ENCODE data around the gene WDR44.
"Not testable (repeated sequence)": the region's sequence is repeated elsewhere in the genome, so short reads cannot be mapped to it uniquely, and the experiment has no call there.

Gene WDR44

DNA sequence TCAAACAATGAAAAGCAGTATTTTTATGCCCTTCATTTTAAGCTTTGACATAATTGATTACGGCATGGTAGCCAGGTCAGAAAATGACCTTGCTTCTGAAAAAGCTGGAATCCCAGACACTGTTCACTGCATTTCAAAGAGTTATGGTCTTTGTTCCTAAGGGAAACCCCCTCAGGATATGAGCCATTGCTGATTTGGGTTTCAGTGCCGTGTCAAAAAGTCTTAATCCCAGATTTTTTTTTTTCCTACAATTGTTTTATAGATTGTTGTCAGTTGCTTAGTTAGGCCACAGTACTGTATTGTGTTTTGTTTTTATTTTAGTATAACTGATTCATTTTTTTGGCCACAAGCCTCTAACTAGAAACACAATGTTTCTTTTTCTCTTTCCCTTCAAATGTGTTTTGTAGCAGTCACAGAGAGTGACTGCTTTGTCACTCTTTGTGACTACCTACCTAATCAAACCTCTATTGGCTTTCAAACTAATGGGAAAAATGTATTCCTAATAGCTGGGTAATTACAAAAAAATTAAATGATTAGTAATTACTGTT is 10.3 kb downstream of the WDR44 start:
- DNase-seq (ENCODE audit: low read depth), result no peak

DNA sequence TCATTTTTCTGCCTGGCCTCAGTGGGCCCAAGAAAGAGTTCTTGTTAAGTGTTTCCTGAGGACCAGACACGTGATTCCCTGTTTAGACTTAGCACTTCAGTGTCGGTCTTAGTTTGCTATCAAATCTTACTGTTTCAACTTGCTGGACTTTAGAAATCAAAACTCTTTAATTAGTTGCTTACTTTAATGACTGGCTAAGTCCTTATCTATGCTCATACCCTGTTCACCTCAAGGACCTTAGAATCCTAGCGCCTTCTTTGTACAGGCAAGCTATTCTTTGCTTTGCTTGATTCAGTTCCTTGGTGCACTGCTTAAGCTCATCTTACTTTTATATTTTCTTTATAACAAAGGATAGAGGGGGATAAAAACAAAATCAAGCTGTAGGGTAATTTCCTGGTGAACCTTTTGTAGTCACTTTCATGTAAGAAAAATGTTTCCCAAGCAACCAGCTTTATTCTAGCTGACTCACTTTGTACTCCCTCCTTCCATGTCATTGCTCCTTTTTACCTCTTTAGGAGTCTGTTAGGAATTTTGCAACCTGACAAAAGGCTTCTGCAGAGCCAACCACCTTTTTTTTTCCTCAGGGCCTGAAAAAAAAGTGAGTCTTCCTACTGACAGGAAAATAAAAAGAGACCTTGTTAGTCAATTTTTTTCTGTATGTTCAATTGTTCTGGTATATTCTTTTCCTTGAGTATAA is 14.7 kb downstream of the WDR44 start:
- no peak for DNase-seq (ENCODE audit: low read depth)

GRCh38 chrX:118364261-118364660 is 18.4 kb downstream of the WDR44 start:
- no peak for DNase-seq (ENCODE audit: low read depth)

- DNase-seq (ENCODE audit: low read depth), result no peak
Measured at GRCh38 chrX:118367338-118367737, 21.4 kb downstream of the WDR44 start.

- DNase-seq (ENCODE audit: low read depth), result no peak
Measured at GRCh38 chrX:118368398-118368797, 22.5 kb downstream of the WDR44 start.

DNA sequence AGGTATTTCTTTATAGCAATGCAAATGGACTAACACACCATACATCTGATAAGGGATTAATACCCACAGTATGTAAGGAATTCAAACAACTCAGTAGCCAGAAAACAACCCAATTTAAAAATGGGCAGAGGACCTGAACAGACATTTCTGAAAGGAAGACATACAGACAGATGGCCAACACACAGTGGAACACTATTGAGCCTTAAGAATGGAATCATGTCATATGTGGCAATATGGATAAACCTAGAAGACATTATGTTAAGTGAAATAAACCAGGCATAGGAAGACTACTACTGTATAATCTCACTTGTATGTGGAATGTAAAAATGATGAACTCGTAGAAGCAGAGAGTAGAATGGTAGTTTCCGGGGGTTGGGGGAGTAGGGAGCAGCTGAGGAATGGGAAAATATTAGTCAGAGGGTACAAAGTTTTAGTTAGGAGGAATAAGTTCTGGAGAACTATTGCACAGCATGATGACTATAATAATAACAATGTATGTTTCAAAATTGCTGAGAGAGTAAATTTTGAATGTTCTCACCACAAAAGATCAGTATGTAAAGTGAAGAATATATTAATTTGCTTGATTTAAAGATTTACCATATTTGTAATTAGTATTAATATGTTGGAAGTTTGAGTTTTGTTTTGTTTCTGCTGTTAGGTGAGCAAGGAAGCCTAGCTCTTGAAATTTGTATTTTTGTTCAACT is 25.2 kb downstream of the WDR44 start:
- DNase-seq (ENCODE audit: low read depth), result no peak

- no peak for DNase-seq (ENCODE audit: low read depth)
Measured at GRCh38 chrX:118373538-118373937, 27.6 kb downstream of the WDR44 start.

DNA sequence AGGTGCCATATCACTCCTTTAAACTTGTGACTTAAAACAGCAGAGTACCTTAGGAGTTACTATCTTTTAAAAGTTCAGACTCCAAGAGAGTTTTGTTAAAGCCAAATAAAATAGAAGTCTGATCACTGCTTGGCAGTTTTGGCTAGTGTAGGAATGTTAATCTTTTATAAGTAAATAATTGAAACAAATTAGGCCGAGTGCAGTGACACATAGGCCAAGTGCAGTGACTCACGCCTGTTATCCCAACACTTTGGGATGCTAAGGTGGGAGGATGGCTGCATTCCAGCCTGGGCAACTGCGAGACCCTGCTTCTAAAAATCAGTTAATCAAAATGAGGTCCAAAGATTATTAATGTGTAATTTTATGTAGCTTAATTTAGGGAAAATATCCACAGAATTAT is 37.2 kb downstream of the WDR44 start:
- no peak for DNase-seq (ENCODE audit: low read depth)

- DNase-seq (ENCODE audit: low read depth), result no peak
Measured at GRCh38 chrX:118392716-118393115, 46.8 kb downstream of the WDR44 start.

DNA sequence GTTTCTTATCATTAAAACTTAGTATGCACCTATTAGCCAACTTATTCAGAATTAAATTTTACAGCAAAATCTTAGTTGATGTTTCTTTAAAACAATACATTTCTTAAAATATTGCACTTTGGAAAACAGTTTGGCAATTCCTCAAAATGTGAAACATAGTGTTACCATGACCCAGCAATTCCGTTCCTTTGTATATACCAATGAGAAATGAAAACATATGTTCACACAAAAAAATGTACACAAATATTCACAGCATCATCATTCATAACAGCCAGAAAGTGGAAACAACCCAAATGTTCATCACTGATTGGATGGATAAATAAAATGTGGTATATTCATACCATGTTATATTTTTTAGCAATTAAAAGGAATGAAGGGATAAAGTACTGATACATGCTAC is 50.2 kb downstream of the WDR44 start:
- no peak for DNase-seq (ENCODE audit: low read depth)

DNA sequence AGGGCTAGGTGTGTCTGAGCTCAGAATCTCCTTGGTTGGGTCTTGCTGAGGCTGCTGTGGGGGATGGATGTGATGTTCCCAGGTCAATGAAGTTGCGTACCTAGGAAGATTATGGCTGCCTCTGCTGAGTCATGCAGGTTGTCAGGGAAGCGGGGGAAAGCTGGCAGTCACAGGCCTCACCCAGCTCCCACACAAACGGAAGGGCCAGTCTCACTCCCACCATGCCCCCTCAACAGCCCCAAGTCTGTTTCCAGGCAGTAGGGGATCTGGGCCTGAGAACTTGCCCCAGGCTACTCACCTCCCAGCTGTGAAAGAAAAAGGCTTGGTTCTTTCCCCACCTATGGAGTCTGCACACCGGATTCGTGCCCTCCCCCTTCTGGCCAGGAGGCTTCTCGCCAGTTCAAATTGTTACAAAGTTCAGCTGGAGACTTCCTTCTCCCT is 72.9 kb downstream of the WDR44 start:
- no peak for DNase-seq (ENCODE audit: low read depth)

DNA sequence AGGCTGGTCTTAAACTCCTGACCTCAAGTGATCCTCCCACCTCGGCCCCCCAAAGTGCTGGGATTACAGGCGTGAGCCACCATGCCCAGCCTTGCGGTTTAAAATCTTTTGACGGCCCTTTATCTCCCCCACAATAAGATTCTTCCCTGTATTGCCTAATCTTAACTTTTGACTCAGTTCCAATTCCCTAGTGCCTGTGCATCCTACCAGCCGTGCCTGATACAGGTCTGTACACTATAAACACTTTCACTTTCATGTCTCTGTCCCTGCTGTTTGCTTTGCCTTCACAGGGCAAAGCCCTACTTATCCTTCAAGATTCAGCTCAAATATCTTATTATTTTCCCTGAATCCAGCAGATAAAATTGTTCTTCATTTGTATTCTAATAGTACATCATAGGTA is 74.6 kb downstream of the WDR44 start:
- no peak for DNase-seq (ENCODE audit: low read depth)

DNA sequence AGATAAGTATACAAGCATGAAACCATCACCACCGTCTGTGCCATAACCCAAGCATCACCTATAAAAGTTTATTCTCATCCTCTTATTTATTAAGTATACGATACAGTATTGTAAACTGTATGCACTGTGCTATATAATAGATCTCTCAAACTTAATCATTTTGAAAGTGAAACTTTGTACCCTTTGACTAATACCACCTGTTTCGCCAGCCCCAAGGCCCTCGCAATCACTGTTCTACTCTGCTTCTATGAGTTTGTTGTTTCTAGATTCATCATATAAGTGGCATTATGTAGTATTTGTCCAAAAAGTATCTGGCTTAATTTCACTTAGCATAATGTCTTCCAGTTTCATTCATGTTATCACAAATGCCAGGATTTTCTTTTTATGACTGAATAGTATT is 77.7 kb downstream of the WDR44 start:
- no peak for DNase-seq (ENCODE audit: low read depth)

DNA sequence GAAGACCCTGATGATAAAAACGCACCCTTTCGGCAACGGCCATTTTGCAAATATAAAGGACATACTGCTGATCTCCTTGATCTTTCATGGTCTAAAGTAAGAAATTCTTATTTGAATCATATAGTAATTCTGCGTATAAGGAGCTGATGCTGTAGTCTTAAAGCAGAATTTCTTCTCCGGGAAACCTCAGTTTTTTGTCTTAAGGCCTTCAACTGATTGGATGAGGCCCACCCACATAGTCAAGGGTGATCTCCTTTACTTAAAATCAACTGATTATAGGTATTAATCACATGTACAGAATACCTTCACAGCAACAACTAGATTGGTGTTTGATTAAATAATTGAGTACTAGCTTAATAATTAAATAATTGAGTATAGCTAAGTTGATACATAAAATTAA is 86.9 kb downstream of the WDR44 start:
- no peak for DNase-seq (ENCODE audit: low read depth)

GRCh38 chrX:118437283-118437682 is 91.4 kb downstream of the WDR44 start:
- no peak for DNase-seq (ENCODE audit: low read depth)

- no peak for DNase-seq (ENCODE audit: low read depth)
Measured at GRCh38 chrX:118448273-118448783, 102.4 kb downstream of the WDR44 start.

DNA sequence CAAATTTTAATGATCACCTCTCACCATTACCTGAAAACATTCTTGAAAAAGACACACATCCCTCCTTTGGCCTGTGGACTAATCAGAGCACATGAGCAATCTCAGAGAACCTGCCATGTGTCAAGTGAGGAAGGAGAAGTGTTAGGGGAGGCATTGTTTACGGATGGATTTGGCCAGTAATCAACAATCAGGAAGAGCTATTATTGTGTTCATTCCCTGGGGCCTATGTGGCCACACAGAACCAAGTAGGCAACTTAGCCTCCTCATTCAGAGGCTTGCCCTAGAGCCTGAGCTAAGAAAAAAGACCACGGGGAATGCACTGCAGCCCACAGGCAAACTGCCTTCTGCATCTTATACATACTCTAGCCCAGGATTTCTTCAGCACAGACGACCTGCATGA is 109.1 kb downstream of the WDR44 start:
- DNase-seq (ENCODE audit: low read depth), result no peak

- no peak for DNase-seq (ENCODE audit: low read depth)
Measured at GRCh38 chrX:118459494-118459893, 113.6 kb downstream of the WDR44 start.

DNA sequence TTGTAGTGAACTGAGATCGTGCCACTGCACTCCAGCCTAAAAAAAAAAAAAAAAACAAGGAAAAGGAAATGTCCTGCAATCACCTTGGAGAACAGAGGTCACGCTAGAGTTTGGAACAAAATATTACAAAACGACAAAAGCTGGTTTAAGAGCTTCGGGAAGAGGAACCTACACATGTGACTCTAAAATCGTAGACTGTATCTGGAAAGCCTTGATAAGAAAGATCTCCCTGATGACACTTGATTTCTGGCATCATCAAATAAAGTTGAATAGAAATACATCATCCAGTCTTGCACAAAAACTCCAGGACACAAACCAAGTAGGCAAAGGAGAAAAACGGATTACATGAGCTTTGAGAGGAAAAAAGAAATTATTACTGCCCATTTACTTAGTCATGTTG is 118.6 kb downstream of the WDR44 start:
- DNase-seq (ENCODE audit: low read depth), result no peak

GRCh38 chrX:118468122-118468521 is 122.2 kb downstream of the WDR44 start:
- DNase-seq (ENCODE audit: low read depth), result no peak

DNA sequence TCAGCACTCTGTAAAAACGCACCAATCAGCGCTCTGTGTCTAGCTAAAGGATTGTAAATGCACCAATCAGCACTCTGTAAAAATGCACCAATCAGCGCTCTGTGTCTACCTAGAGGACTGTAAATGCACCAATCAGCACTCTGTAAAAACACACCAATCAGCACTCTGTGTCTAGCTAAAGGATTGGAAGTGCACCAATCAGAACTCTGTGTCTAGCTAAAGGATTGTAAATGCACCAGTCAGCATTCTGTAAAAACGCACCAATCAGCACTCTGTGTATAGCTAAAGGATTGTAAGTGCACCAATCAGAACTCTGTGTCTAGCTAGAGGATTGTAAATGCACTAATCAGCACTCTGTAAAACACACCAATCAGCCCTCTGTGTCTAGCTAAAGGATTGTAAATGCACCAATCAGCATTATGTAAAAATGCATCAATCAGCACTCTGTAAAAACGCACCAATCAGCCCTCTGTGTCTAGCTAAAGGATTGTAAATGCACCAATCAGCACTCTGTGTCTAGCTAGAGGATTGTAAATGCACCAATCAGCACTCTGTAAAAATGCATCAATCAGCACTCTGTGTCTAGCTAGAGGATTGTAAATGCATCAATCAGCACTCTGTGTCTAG is 124.9 kb downstream of the WDR44 start:
- DNase-seq (ENCODE audit: low read depth), result not testable (repeated sequence)

DNA sequence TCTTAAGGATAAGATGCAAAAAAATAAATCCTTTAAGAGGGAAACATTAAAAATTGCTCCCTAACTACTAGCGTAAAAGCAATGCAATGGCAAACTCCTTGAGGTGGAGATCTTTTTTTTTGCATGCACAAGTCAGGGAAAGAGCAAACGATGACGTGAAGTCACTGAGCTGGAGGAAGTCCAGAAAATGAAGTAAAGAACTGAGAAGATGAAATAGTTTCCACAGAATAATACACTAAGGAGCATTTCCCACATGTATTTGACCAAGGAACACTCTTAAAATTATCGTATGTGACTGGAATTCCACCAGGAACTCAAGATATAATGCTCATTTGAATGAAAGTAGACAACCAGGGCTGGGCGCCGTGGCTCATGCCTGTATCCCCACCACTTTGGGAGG is 128.7 kb downstream of the WDR44 start:
- no peak for DNase-seq (ENCODE audit: low read depth)

GRCh38 chrX:118475903-118476302 is 130.0 kb downstream of the WDR44 start:
- DNase-seq (ENCODE audit: low read depth), result no peak
